Keratinocyte (primary cell): ENCODE data around the gene CIAO1. TPM values are rescaled to one million over a fixed set of nuclear protein-coding genes. Genes with fewer than 3 reads are reported as not detected.

Experiments
- DNase-seq: peaks from one replicate; pipeline ENCODE4 v3.0.0-alpha.2; 2011; ENCODE audit warnings: low read depth, missing footprints, low spot score
- FAIRE-seq: peaks from 2 replicates; lab custom pipeline; 2011; peaks lifted over from hg19 to GRCh38; lab: Jason Lieb, UNC
- H2AFZ ChIP-seq: 2 replicates; pipeline ENCODE4 v1.6.0; 2012; ENCODE audit warnings: low read length, control low read depth, inconsistent platforms; ENCODE audit not compliant: control insufficient read depth
- H3K27ac ChIP-seq: 2 replicates; pipeline ENCODE4 v1.5.1; 2011; ENCODE audit warnings: low read length; ENCODE audit not compliant: control insufficient read depth, insufficient read depth
- H3K27me3 ChIP-seq: 3 replicates; pipeline ENCODE4 v1.6.0; 2011; ENCODE audit warnings: low read length; ENCODE audit not compliant: control insufficient read depth, insufficient read depth; ENCODE audit errors: extremely low read depth
- H3K36me3 ChIP-seq, 2 experiments: 2 replicates in 1 of 2; 3 replicates in 1 of 2; pipeline ENCODE4 v1.5.1; 2011; ENCODE audit warnings: low read length in 2 of 2, mild to moderate bottlenecking in 1 of 2; ENCODE audit not compliant: control insufficient read depth in 2 of 2, insufficient read depth in 2 of 2; ENCODE audit errors: extremely low read depth in 1 of 2
- H3K4me1 ChIP-seq: 3 replicates; pipeline ENCODE4 v1.5.1; 2011; ENCODE audit warnings: low read length; ENCODE audit not compliant: control insufficient read depth, insufficient read depth; ENCODE audit errors: extremely low read depth
- H3K4me2 ChIP-seq: 3 replicates; pipeline ENCODE4 v1.6.0; 2011; ENCODE audit warnings: low read depth, low read length; ENCODE audit not compliant: control insufficient read depth, insufficient read depth; ENCODE audit errors: extremely low read depth
- H3K4me3 ChIP-seq, 3 experiments: fragments of 200-600 bp in 1 of 3; sonication (generic) in 1 of 3; 2 replicates in 2 of 3; 3 replicates in 1 of 3; pipeline ENCODE4 v1.5.1; 2011 to 2016; ENCODE audit warnings: low read length in 3 of 3, mild to moderate bottlenecking in 3 of 3, control low read depth in 2 of 3, inconsistent platforms in 1 of 3, low read depth in 1 of 3, mixed read lengths in 1 of 3, mixed run types in 1 of 3, moderate library complexity in 1 of 3; ENCODE audit not compliant: control insufficient read depth in 2 of 3, insufficient read depth in 2 of 3; ENCODE audit errors: extremely low read depth in 1 of 3
- H3K79me2 ChIP-seq: 2 replicates; pipeline ENCODE4 v1.6.0; 2012; ENCODE audit warnings: low read length; ENCODE audit not compliant: control insufficient read depth, insufficient read depth
- H3K9ac ChIP-seq: 3 replicates; pipeline ENCODE4 v1.6.0; 2011; ENCODE audit warnings: low read length; ENCODE audit not compliant: control insufficient read depth, insufficient read depth; ENCODE audit errors: extremely low read depth
- H3K9me1 ChIP-seq: 3 replicates; pipeline ENCODE4 v1.6.0; 2011; ENCODE audit warnings: low read length; ENCODE audit not compliant: control insufficient read depth, insufficient read depth; ENCODE audit errors: extremely low read depth
- H3K9me3 ChIP-seq: 2 replicates; pipeline ENCODE4 v1.5.1; 2012; ENCODE audit warnings: low read depth, low read length; ENCODE audit not compliant: control insufficient read depth
- H4K20me1 ChIP-seq: 3 replicates; pipeline ENCODE4 v1.6.0; 2011; ENCODE audit warnings: low read length; ENCODE audit not compliant: control insufficient read depth, insufficient read depth; ENCODE audit errors: extremely low read depth
- EZH2 ChIP-seq: IDR thresholded peaks from one replicate; pipeline ENCODE4 v1.6.1; 2012; ENCODE audit warnings: inconsistent platforms, mild to moderate bottlenecking, low read length, moderate library complexity
- dilution Hi-C: fragments of 300-500 bp; cut with MboI; formaldehyde crosslinking; loops from one replicate; pipeline ENCODE4 v1.7.0; 2020; ENCODE audit warnings: low sequenced_read_pairs; ENCODE audit not compliant: extremely low pct_ligation_motif_present
- polyA plus RNA-seq, 5 experiments: library from polyadenylated mRNA; depleted of rRNA in 3 of 5; stranded (reverse) in 3 of 5; stranded (forward) in 1 of 5; unstranded in 1 of 5; fragments of >200 nt; gene quantifications; 1 replicate in 1 of 5; 2 replicates in 3 of 5; 3 replicates in 1 of 5; pipeline versions ENCODE4 v1.2.1 to v1.2.3, GENCODE V29; 2011 to 2012; ENCODE audit warnings: missing spikeins in 2 of 5, low read depth in 1 of 5, low replicate concordance in 1 of 5
- TF ChIP-seq, protein P1 (sequence below), 3 experiments: IDR thresholded peaks in 1 of 3; conservative IDR thresholded peaks in 1 of 3; optimal IDR thresholded peaks in 1 of 3; 2 replicates in 2 of 3; 3 replicates in 1 of 3; pipeline versions ENCODE3 to v1.5.1; 2011; ENCODE audit warnings: low read length in 3 of 3, mild to moderate bottlenecking in 3 of 3, moderate library complexity in 2 of 3, control low read depth in 1 of 3, inconsistent platforms in 1 of 3; ENCODE audit not compliant: insufficient read depth in 2 of 3; ENCODE audit errors: extremely low read depth in 1 of 3

Gene CIAO1
- polyA plus RNA-seq, 1 donor (not counting 4 experiments of a cell fraction or from before 2014, with no cell fraction given) = 67.4 TPM

DNA sequence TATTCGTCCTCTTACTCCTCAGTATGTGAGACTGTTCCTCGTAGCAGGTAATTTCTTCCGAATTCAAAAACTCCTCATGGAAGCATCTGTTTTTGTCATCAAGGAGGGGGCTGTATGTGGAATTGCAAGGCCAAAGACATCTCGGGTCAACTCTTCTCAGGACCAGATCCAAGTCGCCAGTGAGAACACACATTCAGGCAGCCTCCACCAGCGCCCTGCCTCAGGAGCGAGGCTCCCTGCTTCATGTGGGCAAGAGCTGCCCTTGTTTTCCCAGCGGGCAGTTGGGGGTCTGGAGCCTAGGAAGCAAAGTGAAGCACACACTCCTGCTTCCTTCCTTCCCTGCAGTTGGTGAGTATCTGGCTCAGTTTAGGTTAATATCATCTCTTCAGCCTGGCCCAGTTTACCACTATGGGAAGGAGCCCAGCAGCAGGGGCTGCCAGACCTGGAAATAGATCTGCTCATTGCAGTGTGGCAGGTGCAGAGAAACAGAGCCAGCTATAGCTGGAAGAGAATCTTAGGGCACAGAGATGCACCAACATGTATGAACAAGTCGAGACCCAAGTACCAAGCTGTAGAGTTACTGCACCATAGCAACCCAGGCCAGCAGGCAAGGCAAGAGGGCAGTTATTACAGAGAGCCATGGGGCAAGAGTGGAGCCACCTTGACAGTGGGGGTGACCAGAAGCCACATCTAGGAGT, 25.5 kb upstream of the CIAO1 start:
- no peak overlapping the region for H3K9ac ChIP-seq
- H3K9me1 ChIP-seq = peaks cover 2% of the 10 kb centered on the region
- TF ChIP-seq EZH2 = no peak
- TF ChIP-seq, protein P1, sequence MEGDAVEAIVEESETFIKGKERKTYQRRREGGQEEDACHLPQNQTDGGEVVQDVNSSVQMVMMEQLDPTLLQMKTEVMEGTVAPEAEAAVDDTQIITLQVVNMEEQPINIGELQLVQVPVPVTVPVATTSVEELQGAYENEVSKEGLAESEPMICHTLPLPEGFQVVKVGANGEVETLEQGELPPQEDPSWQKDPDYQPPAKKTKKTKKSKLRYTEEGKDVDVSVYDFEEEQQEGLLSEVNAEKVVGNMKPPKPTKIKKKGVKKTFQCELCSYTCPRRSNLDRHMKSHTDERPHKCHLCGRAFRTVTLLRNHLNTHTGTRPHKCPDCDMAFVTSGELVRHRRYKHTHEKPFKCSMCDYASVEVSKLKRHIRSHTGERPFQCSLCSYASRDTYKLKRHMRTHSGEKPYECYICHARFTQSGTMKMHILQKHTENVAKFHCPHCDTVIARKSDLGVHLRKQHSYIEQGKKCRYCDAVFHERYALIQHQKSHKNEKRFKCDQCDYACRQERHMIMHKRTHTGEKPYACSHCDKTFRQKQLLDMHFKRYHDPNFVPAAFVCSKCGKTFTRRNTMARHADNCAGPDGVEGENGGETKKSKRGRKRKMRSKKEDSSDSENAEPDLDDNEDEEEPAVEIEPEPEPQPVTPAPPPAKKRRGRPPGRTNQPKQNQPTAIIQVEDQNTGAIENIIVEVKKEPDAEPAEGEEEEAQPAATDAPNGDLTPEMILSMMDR (optimal IDR thresholded peaks at IDR 0.05 in 1 of 3, IDR thresholded peaks at IDR 0.05 in 1 of 3, conservative IDR thresholded peaks at IDR 0.05 in 1 of 3; ENCODE audit: extremely low read depth in 1 of 3, insufficient read depth in 2 of 3, low read length in 3 of 3) = no peak
- peaks cover 28% of the 10 kb centered on the region for H3K4me1 ChIP-seq
- H2AFZ ChIP-seq = no peak overlapping the region
- H3K9me3 ChIP-seq = no peaks in the 10 kb centered on the region
- dilution Hi-C loops = no loop called here
- no peaks in the 10 kb centered on the region for H4K20me1 ChIP-seq
- FAIRE-seq = no peak
- DNase-seq = no peak
- H3K4me3 ChIP-seq = no peak overlapping the region
- H3K36me3 ChIP-seq = no peaks in the 10 kb centered on the region
- peak overlapping the region; percentile 1 for H3K4me2 ChIP-seq
- H3K79me2 ChIP-seq = no peaks in the 10 kb centered on the region
- H3K27ac ChIP-seq = no peak overlapping the region
- no peaks in the 10 kb centered on the region for H3K27me3 ChIP-seq

- Histone ChIP-seq H3K4me2 (peak overlapping the region; percentile 1), H3K27ac (no peak overlapping the region), H3K9me3 (no peaks in the 10 kb centered on the region), H3K27me3 (no peaks in the 10 kb centered on the region), H2AFZ (no peak overlapping the region), H3K9ac (no peak overlapping the region), H3K79me2 (no peaks in the 10 kb centered on the region), H3K4me3 (no peak overlapping the region), H3K4me1 (peaks cover 28% of the 10 kb centered on the region), H4K20me1 (no peaks in the 10 kb centered on the region), H3K9me1 (peaks cover 2% of the 10 kb centered on the region), H3K36me3 (no peaks in the 10 kb centered on the region)
- no peak for DNase-seq
- FAIRE-seq = no peak
- dilution Hi-C loops = no loop called here
- TF ChIP-seq, protein P1 (optimal IDR thresholded peaks at IDR 0.05 in 1 of 3, IDR thresholded peaks at IDR 0.05 in 1 of 3, conservative IDR thresholded peaks at IDR 0.05 in 1 of 3; ENCODE audit: extremely low read depth in 1 of 3, insufficient read depth in 2 of 3, low read length in 3 of 3) = no peak
- no peak for TF ChIP-seq EZH2
Measured at GRCh38 chr2:96241227-96241626, 24.8 kb upstream of the CIAO1 start.
